GM21367 (cell line): ENCODE measurements around the gene COASY.
"Not testable (repeated sequence)": the region's sequence is repeated elsewhere in the genome, so short reads cannot be mapped to it uniquely, and the experiment has no call there.

ENCODE experiments used
- ATAC-seq: cut with Tn5 transposase; IDR thresholded peaks from one replicate; pipeline ENCODE4 v1.9.1; 2021; ENCODE audit not compliant: unreplicated experiment

COASY gene

DNA sequence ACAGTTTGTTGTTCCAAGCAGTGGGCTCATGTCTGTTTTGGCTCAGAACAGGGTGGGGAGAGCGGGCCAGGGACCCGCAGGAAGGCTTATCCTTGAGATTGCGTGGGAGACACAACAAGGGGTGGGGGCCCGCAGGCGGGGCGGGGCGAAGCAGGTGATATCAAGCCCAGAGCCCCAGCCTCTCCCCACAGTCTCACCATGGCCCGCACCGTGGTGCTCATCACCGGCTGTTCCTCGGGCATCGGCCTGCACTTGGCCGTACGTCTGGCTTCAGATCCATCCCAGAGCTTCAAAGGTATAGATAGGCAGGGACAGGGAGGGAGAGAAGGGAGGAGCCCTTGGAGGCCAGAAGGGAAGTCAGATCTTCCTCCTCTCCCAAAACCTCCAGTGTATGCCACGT, 9.2 kb upstream of the COASY start, which contains the start of gene HSD17B1:
Gene HSD17B1, plus strand, starts transcription at position 188 of the 400 bp plus-strand sequence. Its CDS starts 11 bp downstream, at position 199.
- not testable (repeated sequence) for ATAC-seq

DNA sequence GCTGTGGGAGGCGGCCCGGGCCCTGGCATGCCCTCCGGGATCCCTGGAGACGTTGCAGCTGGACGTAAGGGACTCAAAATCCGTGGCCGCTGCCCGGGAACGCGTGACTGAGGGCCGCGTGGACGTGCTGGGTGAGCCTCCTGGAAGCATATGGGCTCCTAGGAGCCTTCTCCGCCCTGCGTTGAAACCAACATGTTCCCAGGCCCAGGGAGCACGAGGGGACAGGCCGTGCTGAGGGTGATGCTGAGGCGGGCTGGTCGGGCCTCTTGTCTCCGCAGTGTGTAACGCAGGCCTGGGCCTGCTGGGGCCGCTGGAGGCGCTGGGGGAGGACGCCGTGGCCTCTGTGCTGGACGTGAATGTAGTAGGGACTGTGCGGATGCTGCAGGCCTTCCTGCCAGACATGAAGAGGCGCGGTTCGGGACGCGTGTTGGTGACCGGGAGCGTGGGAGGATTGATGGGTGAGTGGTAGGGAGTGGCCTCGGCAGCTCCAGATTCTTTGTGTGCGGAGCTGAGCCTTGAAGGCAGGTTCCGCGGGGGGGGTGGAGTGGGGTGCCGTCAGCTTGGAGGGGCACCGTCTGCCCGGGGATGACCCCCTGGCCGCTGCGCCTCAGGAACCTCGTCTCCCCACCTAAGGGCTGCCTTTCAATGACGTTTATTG, 8.7 kb upstream of the COASY start:
- ATAC-seq: no peak

DNA sequence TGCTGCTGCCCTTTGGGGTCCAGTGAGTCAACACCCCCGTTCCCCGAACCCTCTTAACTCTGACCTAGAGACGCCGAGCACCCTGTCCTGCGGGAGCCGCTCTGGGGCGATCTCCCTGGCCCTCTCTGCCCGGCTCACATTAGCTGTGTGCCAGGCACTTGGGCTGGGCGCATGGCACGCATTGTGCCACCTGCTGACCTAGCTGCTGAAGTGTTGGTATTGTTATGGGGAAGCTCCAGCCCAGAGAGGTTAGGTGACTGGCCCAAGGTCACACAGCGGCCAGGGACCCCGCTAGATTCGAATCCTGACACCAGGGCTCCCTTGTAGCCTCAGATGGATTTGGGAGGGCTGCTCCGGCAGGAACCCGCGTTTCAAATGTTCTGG, 8.1 kb upstream of the COASY start:
- ATAC-seq: no peak

DNA sequence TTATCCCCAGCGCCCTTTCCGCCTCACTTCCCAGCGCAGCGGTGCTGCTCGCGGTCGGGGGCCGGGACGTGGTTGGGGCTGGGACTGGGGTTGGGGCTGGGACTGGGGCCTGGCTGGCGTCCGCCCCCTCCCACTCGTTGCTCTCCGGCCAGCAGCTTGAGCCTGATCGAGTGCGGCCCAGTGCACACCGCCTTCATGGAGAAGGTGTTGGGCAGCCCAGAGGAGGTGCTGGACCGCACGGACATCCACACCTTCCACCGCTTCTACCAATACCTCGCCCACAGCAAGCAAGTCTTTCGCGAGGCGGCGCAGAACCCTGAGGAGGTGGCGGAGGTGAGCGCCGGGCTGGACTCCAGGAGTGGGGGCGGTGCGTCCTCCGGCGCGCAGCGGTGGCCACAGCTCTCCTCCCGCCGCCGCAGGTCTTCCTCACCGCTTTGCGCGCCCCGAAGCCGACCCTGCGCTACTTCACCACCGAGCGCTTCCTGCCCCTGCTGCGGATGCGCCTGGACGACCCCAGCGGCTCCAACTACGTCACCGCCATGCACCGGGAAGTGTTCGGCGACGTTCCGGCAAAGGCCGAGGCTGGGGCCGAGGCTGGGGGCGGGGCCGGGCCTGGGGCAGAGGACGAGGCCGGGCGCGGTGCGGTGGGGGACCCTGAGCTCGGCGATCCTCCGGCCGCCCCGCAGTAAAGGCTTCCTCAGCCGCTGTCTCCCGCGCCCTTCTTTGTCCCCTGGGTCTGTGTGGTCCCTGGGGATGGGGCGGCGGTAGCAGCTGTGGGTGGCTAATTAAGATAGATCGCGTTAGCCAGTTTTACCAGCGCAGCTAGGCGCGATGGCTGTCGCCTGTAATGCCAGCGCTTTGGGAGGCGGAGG, 7.5 kb upstream of the COASY start:
- peak; percentile 48 for ATAC-seq

DNA sequence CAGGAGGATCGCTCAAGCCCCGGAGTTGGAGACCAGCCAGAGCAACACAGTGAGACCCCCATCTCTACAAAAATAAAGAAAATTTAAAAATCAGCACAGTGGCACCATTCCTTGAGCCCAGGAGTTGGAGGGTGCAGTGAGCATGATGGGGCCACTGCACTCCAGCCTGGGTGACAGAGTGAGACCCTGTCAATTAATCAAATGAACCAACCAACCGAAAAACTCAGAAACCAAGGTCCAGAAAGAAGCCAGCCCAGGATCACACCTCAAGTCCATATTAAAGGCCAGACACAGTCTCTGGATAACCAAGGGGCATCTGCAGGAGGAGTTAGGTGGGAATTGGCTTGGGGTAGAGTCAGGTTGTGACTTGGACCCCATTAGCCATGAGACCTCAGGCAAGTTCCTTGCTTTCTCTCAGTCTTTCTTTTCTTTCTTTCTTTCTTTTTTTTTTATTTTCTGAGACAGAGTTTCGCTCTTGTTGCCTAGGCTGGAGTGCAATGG, 6.8 kb upstream of the COASY start:
- no peak for ATAC-seq

DNA sequence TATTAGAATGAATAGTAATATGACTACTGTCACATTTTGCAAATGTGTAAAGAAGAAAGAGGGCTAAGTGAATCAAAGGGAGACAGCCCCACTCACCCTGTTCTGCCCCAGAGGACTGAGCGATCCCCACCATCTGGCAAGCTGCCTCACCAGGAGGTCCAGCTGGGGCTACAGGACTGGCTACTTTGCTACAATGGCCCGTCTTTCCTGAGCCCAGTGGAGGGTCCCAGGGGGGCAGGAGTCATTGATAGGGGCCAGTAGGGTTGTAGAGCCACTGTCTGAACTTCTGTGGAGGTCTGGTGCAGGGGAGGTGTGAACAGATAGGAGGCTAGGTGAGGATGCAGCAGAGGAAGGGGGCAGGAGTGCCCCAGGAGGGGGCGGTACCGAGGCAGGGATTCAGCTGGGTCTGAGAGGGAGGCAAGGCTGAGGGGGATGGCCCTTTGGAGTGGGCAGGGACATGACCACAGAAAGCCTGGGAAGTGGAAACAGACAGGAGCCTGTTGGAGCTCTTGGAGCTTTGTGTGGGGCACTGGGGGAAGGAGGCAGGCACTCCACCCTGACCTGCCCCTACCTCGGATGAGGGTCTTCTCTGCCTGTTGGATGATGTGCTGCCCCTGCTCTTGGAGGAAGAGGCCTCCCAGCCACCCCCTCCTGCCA, 5.9 kb upstream of the COASY start:
- not testable (repeated sequence) for ATAC-seq

DNA sequence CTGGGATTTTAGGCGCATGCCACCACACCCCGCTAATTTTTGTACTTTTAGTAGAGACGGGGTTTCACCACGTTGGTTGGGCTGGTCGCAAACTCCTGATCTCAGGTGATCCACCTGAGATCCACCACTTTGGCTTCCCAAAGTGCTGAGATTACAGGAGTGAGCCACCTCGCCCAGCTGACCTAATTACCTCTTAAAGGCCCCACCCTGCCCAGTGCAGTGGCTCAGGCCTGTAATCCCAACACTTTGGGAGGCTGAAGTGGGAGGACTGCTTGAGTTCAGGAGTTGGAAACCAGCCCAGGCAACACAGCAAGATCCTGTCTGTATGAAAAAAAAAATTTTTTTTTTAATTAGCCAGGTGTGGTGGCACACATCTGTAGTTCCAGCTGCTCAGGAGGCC, 2.9 kb upstream of the COASY start:
- no peak for ATAC-seq

DNA sequence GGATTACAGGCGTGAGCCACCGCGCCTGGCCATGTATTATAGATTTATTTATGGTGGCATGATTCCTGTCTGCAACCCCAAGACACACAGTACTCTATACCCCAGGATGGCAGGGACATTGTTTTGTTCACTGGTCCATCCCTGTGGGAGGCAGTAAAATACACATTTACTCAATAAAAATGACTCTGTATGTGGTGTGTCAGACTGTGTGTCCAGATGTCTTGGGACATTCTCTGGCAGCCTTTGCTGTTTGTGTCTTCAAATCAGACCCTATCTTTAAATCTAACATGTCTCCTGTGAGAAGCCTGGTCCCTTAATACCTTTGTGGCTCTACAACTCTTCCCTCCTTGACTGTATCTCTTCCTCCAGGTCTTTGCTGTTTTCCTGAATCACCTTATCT, 1.7 kb upstream of the COASY start:
- ATAC-seq: no peak

DNA sequence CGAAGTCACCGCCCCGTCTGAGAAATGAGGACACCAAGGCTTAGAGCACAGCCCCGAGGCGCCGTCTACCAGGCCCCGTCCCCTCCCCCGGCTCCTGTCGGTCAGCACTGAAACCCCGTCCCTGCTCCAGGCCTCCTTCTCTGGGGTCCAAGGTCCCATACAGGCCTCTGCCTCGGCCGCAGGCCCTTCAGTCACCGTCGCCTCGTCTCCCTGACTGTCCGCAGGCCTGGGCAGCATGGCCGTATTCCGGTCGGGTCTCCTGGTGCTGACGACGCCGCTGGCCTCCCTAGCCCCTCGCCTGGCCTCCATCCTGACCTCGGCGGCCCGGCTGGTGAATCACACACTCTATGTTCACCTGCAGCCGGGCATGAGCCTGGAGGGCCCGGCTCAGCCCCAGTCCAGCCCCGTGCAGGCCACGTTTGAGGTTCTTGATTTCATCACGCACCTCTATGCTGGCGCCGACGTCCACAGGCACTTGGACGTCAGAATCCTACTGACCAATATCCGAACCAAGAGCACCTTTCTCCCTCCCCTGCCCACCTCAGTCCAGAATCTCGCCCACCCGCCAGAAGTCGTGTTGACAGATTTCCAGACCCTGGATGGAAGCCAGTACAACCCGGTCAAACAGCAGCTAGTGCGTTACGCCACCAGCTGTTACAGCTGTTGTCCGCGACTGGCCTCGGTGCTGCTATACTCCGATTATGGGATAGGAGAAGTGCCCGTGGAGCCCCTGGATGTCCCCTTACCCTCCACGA, 617 bp downstream of the COASY start:
- no peak for ATAC-seq

DNA sequence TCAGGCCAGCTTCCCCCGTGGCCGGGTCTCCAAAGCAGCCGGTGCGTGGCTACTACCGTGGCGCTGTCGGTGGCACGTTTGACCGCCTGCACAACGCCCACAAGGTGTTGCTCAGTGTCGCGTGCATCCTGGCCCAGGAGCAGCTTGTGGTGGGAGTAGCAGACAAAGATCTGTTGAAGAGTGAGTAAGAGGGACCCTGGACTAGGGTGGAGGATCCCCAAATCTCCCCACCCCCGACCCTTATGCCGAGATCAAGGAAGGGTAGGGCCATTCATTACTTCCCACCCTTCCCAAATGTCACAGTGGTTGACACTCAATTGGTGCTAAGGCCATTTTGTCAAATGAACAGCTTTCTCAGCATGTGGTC, 1.2 kb downstream of the COASY start:
- no peak for ATAC-seq

DNA sequence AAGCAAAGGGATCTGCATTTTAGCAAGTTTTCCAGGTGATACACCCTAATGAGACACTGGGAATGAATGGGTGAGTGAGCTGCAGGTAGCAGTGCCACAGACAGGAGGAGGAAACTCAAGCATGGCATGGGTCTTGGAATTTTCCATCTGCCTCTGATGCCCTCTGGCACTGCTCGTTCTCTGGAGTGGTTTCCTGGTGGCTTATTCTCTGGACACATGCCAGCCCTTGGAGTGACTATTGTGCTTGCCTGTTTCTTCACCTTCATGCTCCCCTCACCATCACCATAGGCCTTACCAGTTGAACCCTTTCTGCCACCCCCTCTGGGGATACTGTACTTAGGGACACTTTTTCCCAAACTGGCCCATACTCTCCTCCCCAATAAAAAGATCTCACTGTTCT, 1.6 kb downstream of the COASY start:
- no peak for ATAC-seq

DNA sequence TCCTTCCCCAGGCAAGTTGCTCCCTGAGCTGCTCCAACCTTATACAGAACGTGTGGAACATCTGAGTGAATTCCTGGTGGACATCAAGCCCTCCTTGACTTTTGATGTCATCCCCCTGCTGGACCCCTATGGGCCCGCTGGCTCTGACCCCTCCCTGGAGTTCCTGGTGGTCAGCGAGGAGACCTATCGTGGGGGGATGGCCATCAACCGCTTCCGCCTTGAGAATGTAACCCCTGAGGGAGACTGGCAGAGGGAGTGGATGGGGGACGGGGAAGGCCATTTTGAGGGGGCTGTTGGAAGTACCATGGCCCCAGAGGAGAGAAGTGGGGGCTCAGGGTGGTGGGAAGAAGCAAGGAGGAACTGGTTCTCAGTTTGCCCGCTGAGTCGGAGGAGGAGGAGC, 2.0 kb downstream of the COASY start:
- ATAC-seq: no peak

DNA sequence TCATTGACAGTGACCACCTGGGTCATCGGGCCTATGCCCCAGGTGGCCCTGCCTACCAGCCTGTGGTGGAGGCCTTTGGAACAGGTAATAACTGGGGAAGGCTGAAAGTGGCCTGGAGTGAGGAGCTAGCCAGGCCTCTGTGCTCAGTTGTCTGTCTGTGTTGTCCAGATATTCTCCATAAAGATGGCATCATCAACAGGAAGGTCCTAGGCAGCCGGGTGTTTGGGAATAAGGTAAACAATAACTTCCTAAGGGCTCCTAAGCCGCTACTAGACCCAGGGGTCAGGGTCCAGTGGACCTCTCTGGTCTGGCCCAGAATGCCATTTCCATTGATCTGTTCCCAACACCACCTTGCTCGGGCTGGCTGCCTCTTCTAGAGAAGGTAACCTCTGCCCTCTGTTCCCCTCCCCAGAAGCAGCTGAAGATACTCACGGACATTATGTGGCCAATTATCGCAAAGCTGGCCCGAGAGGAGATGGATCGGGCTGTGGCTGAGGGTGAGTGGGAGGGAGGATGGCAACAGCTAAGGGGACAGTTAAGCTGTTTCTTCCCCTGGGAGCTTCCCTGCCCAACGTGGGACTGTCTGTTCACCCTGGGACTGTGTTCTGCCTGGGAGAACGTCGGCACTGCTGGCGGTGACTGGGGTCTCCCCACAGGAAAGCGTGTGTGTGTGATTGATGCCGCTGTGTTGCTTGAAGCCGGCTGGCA, 3.0 kb downstream of the COASY start:
- ATAC-seq: no peak

DNA sequence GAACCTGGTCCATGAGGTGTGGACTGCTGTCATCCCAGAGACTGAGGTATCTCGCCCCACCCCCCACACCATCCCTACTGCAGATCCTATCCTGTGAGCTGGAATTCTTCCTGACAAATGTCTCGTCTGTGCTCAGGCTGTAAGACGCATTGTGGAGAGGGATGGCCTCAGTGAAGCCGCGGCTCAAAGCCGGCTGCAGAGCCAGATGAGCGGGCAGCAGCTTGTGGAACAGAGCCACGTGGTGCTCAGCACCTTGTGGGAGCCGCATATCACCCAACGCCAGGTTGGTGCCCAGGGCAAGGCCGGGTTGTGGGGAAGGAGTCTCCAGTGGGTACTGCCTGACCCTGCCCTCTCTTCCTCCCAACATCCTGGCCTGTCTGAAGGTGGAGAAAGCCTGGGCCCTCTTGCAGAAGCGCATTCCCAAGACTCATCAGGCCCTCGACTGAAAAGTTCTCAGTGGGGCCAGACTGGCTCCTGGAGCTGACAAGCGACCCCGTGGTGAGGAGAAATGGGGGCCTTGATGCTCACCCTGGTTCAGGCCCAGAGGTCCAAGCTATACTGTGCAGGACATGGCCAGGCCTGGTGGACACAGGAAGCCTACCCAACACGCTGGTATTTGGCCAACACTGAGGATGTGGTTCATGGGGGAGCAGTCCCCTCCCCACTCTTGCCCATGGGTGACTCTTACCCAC, 3.7 kb downstream of the COASY start:
- no peak for ATAC-seq

DNA sequence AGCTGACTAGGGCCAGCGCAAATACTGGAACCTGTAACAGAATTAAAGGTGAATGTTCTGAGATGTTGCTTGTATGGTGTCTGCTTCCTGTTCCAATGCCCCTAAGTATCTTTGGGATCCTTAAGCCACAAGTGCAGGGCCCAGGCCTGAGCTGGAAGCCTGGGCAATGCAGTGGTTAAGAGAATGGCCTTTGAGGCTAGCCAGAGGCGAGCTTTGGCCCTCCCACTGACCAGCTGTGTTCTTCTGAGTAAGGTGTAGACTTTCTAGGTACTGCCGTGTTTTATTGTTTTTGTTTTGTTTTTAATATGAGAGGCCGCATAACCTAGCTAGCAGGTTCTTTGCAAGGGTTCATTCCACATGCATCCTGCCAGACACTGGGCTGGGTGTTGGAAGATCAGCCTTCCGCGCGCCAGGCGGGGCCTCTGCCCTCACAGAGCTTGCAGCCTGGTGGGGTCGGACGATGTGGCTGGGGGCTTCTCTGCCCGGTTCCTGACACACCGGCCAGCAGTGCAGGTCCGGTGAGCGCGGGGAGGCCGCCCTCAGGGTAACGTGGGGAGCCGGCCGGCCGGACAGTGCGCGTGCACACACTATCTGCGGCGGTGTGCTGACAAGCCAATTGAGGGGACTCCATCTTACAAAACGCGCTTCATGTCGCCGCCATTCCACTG, 4.4 kb downstream of the COASY start:
- peak; percentile 3 for ATAC-seq

DNA sequence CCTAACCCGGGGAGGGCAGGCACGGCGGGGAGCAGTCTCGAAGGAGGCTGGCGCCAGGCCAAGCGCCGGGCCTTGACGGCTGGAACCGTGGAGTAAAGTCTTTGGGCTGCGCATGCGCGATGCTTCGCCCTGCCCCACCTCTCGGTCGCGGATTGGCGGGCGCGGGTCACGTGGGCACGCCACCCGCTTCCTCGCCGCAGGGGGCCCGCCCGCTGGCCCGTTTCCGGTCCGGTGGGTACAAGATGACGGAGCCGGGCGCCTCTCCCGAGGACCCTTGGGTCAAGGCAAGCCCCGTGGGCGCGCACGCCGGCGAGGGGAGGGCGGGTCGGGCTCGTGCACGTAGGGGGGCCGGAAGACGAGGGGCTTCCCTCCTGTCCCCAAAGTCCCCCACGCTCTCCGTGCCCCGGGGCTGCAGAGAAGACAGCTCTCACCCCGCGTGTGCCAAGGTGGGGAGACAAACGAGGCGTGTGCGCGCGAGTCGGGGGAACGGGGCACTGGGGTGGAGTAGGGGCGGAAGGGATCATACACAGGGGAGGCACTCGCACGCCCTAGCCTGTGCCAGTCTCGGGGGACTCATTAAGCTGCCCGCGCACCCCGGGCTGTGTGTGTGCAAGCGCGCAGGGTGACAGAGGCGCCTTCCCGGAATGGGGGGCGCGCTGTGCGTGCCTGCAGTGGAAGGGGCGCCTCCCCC, 5.1 kb downstream of the COASY start, which contains the start of gene MLX:
Gene MLX, plus strand, starts transcription at position 218 of the 691 bp plus-strand sequence. Its CDS starts 25 bp downstream, at position 243.
- ATAC-seq: peak; percentile 36

DNA sequence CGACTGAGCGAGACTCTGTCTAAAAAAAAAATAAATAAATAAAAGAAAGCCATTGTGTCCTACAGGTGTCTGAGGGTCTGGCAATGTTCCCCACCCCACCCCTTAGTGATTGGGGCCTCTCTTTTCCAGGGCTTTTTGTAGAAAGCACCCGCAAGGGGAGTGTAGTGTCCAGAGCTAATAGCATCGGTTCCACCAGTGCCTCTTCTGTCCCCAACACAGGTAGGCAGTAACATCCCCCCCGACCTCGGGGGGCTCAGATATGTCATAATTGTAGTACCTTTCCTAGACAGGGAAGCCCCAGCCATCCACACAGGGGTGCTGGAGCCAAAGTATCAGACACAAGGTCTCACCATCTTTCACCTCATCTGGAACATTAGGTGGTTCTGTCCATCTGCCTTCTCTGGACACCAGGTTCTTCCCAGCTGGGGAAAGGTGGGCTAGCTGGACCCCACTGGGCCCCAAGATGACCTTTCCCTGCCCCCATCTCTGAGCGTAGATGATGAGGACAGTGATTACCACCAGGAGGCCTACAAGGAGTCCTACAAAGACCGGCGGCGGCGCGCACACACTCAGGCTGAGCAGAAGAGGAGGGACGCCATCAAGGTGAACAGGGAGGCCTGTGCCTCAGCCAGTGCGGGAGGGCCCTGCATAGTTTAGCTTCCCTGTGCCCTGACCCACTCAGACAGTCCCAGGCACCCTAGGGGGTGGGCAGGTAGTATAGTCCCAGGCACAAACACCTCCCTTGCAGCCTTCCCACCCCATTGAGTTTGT, 6.6 kb downstream of the COASY start:
- ATAC-seq: no peak
